ENCODE results near the gene AZI2. TPM values are rescaled to one million over a fixed set of nuclear protein-coding genes. Genes with fewer than 3 reads are reported as not detected.

Gene AZI2
- total RNA-seq, 2 experiments from 2014 or later: 52.0 to 55.3 TPM

DNA sequence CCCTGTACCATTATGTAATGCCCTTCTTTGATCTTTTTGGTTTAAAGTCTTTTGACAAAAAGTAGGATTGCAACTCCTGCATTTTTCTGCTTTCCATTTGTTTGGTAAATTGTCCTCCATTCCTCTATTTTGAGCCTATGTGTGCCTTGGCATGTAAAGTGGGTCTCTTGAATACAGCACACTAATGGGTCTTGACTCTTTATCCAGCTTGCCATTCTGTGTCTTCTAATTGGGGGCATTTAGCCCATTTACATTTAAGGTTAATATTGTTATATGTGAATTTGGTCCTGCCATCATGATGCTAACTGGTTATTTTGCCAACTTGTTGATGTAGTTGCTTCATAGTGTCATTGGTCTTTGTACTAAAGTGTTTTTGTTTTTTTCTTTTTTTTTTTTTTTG lies 74.8 kb downstream of the AZI2 start:
- peaks cover 8% of the 10 kb centered on the region for H3K4me1 Mint-ChIP-seq (ENCODE audit: low read depth)
- DNase-seq (no peak), ATAC-seq (no peak)
- CTCF ChIA-PET: no interaction called here
- H3K27ac Mint-ChIP-seq: no peak overlapping the region
- POLR2A ChIA-PET: no interaction called here
- H3K4me3 Mint-ChIP-seq: no peak overlapping the region
- H3K9me3 Mint-ChIP-seq (ENCODE audit: insufficient read depth): peaks cover 27% of the 10 kb centered on the region
- peaks cover 63% of the 10 kb centered on the region for H3K36me3 Mint-ChIP-seq (ENCODE audit: low read depth)
- H3K27me3 Mint-ChIP-seq (ENCODE audit: low read depth): no peaks in the 10 kb centered on the region

Other genes with a start within 250 kb of the AZI2 start
- 10 to 100 TPM; 16.8 to 20.8 TPM for gene CMC1, start 107.2 kb downstream of the AZI2 start, total RNA-seq
- gene ZCWPW2, start 103 bp downstream of the AZI2 start, total RNA-seq: under 1 TPM; 0.31 to 0.42 TPM